WTC11 (cell line): ENCODE measurements around the gene RHCG.

ENCODE experiments used
- SP1 ChIP-seq: sonication (generic); formaldehyde crosslinking; conservative IDR thresholded peaks from 2 replicates; pipeline ENCODE4 v1.8.1; 2022; ENCODE audit warnings: missing genetic modification reagents
- ZNF396 ChIP-seq: fragments of 250-450 bp; sonication (Bioruptor Pico); IDR thresholded peaks from 2 replicates; pipeline ENCODE4 v1.8.0; 2021; ENCODE audit warnings: mild to moderate bottlenecking, moderate library complexity, borderline replicate concordance
- TF ChIP-seq, protein P1 (sequence below): sonication (generic); formaldehyde crosslinking; IDR thresholded peaks from 2 replicates; pipeline ENCODE4 v1.8.0; 2022; ENCODE audit warnings: mild to moderate bottlenecking, missing genetic modification reagents
- TF ChIP-seq, protein P2 (sequence below): fragments of 200-600 bp; IDR thresholded peaks from 2 replicates; pipeline ENCODE4 v1.8.0; 2022; ENCODE audit warnings: antibody characterized with exemption
- TF ChIP-seq, protein P3 (sequence below): fragments of 250-450 bp; sonication (Bioruptor Pico); IDR thresholded peaks from 2 replicates; pipeline ENCODE4 v1.9.0; 2021; ENCODE audit warnings: mild to moderate bottlenecking
- TF ChIP-seq, protein P4 (sequence below): sonication (generic); formaldehyde crosslinking; IDR thresholded peaks from 2 replicates; pipeline ENCODE4 v1.8.1; 2022; ENCODE audit warnings: low read depth, missing genetic modification reagents, borderline replicate concordance

DNA sequence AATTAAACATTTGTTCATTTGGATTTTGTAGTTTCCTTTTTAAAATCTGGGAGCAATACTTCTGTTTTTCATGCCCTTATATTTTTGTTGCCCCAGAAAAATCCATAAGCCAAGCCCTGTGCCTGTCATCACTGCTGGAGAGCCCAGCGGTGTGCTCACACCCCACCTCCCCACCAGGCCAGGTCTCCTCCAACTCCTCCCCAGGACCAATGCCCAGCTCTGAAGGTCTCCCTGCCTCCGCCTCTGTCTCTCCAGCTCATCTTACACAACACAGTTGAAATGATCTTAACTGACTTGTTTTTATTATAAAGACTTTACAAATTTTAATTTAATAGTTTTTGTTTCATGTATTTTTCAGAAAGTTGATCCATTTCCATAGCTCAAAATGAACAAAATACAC lies 66.4 kb downstream of the RHCG start:
- TF ChIP-seq, protein P1, sequence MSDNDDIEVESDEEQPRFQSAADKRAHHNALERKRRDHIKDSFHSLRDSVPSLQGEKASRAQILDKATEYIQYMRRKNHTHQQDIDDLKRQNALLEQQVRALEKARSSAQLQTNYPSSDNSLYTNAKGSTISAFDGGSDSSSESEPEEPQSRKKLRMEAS: no peak
- TF ChIP-seq, protein P2, sequence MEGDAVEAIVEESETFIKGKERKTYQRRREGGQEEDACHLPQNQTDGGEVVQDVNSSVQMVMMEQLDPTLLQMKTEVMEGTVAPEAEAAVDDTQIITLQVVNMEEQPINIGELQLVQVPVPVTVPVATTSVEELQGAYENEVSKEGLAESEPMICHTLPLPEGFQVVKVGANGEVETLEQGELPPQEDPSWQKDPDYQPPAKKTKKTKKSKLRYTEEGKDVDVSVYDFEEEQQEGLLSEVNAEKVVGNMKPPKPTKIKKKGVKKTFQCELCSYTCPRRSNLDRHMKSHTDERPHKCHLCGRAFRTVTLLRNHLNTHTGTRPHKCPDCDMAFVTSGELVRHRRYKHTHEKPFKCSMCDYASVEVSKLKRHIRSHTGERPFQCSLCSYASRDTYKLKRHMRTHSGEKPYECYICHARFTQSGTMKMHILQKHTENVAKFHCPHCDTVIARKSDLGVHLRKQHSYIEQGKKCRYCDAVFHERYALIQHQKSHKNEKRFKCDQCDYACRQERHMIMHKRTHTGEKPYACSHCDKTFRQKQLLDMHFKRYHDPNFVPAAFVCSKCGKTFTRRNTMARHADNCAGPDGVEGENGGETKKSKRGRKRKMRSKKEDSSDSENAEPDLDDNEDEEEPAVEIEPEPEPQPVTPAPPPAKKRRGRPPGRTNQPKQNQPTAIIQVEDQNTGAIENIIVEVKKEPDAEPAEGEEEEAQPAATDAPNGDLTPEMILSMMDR: no peak
- TF ChIP-seq, protein P3, sequence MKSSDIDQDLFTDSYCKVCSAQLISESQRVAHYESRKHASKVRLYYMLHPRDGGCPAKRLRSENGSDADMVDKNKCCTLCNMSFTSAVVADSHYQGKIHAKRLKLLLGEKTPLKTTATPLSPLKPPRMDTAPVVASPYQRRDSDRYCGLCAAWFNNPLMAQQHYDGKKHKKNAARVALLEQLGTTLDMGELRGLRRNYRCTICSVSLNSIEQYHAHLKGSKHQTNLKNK: no peak
- TF ChIP-seq ZNF396 (CRISPR knock-in tag) (no peak), SP1 (CRISPR knock-in tag) (no peak)
- TF ChIP-seq, protein P4, sequence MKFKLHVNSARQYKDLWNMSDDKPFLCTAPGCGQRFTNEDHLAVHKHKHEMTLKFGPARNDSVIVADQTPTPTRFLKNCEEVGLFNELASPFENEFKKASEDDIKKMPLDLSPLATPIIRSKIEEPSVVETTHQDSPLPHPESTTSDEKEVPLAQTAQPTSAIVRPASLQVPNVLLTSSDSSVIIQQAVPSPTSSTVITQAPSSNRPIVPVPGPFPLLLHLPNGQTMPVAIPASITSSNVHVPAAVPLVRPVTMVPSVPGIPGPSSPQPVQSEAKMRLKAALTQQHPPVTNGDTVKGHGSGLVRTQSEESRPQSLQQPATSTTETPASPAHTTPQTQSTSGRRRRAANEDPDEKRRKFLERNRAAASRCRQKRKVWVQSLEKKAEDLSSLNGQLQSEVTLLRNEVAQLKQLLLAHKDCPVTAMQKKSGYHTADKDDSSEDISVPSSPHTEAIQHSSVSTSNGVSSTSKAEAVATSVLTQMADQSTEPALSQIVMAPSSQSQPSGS (CRISPR knock-in tag): no peak
